Gastroesophageal sphincter (tissue), 4 donors: ENCODE data around the gene PLEKHM2. TPM values are rescaled to one million over a fixed set of nuclear protein-coding genes. Genes with fewer than 3 reads are reported as not detected.

Experiments
- ATAC-seq: fragments of 150-250 bp; one replicate; pipeline ENCODE4 v1.9.1; 2016; ENCODE audit warnings: mild to moderate bottlenecking, moderate library complexity
- H3K27ac ChIP-seq, 4 donors: fragments of 200-600 bp; sonication (generic) in 3 of 4; 1 replicate in 3 of 4; 2 replicates in 1 of 4; pipeline ENCODE4 v1.5.1; 2016 to 2019
- H3K27me3 ChIP-seq: fragments of 200-600 bp; sonication (generic); one replicate; pipeline ENCODE4 v1.5.1; 2019
- H3K36me3 ChIP-seq, 2 donors: fragments of 200-600 bp; sonication (generic); one replicate each; pipeline ENCODE4 v1.5.1; 2019; ENCODE audit warnings: control low read depth in 1 of 2
- H3K4me1 ChIP-seq, 3 donors: fragments of 200-600 bp; sonication (generic); 1 replicate in 2 of 3; 2 replicates in 1 of 3; pipeline ENCODE4 v1.5.1; 2016 to 2019; ENCODE audit warnings: control low read depth in 2 of 3
- H3K4me3 ChIP-seq, 2 donors: fragments of 200-600 bp; sonication (generic); one replicate each; pipeline ENCODE4 v1.5.1; 2019; ENCODE audit warnings: mild to moderate bottlenecking in 1 of 2, moderate library complexity in 1 of 2
- H3K9me3 ChIP-seq, 3 donors: fragments of 200-600 bp; sonication (generic); one replicate each; pipeline ENCODE4 v1.5.1; 2017 to 2019; ENCODE audit warnings: control low read depth in 2 of 3
- CTCF ChIP-seq, 4 experiments: fragments of 200-600 bp in 2 of 4; fragments of 450-650 bp in 2 of 4; sonication (generic) in 1 of 4; IDR thresholded peaks; one replicate each; pipeline ENCODE4 v1.5.1; 2017 to 2019; ENCODE audit warnings: antibody characterized with exemption in 4 of 4, mild to moderate bottlenecking in 2 of 4, moderate library complexity in 2 of 4
- EP300 ChIP-seq: sonication (generic); formaldehyde crosslinking; IDR thresholded peaks from one replicate; pipeline ENCODE4 v1.6.1; 2017; ENCODE audit warnings: antibody characterized with exemption, mild to moderate bottlenecking
- POLR2A ChIP-seq, 2 donors: fragments of 450-650 bp; IDR thresholded peaks; one replicate each; pipeline ENCODE4 v1.6.1; 2017; ENCODE audit warnings: antibody characterized with exemption in 2 of 2, mild to moderate bottlenecking in 2 of 2, moderate library complexity in 1 of 2
- POLR2AphosphoS5 ChIP-seq: sonication (generic); formaldehyde crosslinking; IDR thresholded peaks from one replicate; pipeline ENCODE4 v1.6.1; 2017; ENCODE audit warnings: antibody characterized with exemption
- WGBS, 2 donors: methylation state at CpG; one replicate each; pipeline ENCODE4 v1.1.5; 2018; ENCODE audit warnings: low coverage in 1 of 2; 5-methylcytosine and 5-hydroxymethylcytosine counted together
- total RNA-seq, 4 donors: library from RNA; depleted of rRNA; stranded (reverse); fragments of >200 nt; gene quantifications; one replicate each; pipeline ENCODE4 v1.1.0, GENCODE V29; 2016

The PLEKHM2 gene
- total RNA-seq, 4 donors from 2014 or later: 32.1 to 65.2 (median 41.8) TPM

- Histone ChIP-seq H3K9me3 (no peaks in the 10 kb centered on the region), H3K4me3 (no peak overlapping the region), H3K36me3 (peaks cover 0 to 65% of the 10 kb centered on the region in 2 donors), H3K27me3 (no peaks in the 10 kb centered on the region), H3K4me1 (peaks cover 0 to 41% (median 3%) of the 10 kb centered on the region in 3 donors), H3K27ac (no peak overlapping the region)
- TF ChIP-seq POLR2AphosphoS5 (no peak), EP300 (no peak), POLR2A (IDR thresholded peaks at IDR 0.05) (no peak), CTCF (IDR thresholded peaks at IDR 0.05) (no peak)
- no peak for ATAC-seq
- WGBS, 2 donors: 62 to 83% methylated on average over 4 to 5 of the region's 20 CpGs
These were observed 81.5 kb downstream of the PLEKHM2 start for GRCh38 chr1:15765495-15766194.

DNA sequence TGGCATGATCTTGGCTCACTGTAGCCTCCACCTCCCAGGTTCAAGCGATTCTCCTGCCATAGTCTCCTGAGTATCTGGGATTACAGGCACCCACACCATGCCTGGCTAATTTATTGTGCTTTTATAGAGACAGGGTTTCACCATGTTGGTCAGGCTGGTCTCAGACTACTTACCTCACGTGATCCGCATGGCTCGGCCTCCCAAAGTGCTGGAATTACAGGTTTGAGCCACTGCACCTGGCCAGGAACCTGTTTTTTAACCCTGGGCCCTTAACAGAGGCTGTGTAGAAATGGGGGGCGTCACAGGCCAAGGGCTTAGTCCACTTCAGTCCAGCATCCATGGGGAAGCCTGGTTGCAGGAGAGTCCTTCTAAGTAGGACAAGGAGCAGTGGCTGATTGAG is 83.8 kb downstream of the PLEKHM2 start:
- H3K36me3 ChIP-seq: peaks cover 0 to 88% of the 10 kb centered on the region in 2 donors
- 92 to 100% methylated on average over 4 of the region's 5 CpGs for WGBS, 2 donors
- no peaks in the 10 kb centered on the region for H3K9me3 ChIP-seq
- no peak overlapping the region for H3K27ac ChIP-seq
- peaks cover 0 to 19% (median 0%) of the 10 kb centered on the region in 3 donors for H3K4me1 ChIP-seq
- no peaks in the 10 kb centered on the region for H3K27me3 ChIP-seq
- TF ChIP-seq POLR2AphosphoS5: no peak
- no peak for TF ChIP-seq CTCF (IDR thresholded peaks at IDR 0.05)
- TF ChIP-seq EP300: no peak
- no peak for TF ChIP-seq POLR2A (IDR thresholded peaks at IDR 0.05)
- no peak overlapping the region for H3K4me3 ChIP-seq
- ATAC-seq: no peak

DNA sequence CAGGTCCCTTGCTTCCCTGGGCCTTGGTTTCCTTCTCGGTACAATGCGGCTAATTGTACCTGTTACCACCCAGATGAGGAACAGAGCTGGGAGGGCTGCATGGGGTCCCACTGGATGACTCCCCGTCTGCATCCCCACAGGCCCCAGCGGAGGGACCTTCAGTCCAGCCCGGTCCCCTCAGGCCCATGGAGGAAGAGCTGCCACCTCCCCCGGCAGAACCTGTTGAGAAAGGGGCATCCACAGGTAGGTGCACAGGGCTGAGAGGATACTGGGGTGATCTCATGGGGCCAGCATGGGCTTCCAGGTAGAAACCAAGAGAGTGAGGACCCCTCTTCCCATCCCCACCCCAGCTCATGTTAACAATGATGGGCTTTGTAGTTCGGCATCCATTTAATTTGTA is 84.3 kb downstream of the PLEKHM2 start:
- H3K4me3 ChIP-seq: no peak overlapping the region
- peaks cover 0 to 92% of the 10 kb centered on the region in 2 donors for H3K36me3 ChIP-seq
- 100% methylated on average over 1 of the region's 7 CpGs for WGBS, 2 donors
- ATAC-seq: no peak
- no peaks in the 10 kb centered on the region for H3K27me3 ChIP-seq
- H3K4me1 ChIP-seq: peaks cover 0 to 19% (median 0%) of the 10 kb centered on the region in 3 donors
- H3K9me3 ChIP-seq: no peaks in the 10 kb centered on the region
- H3K27ac ChIP-seq: no peak overlapping the region
- no peak for TF ChIP-seq CTCF (IDR thresholded peaks at IDR 0.05)
- TF ChIP-seq POLR2AphosphoS5: no peak
- TF ChIP-seq POLR2A (IDR thresholded peaks at IDR 0.05): no peak
- TF ChIP-seq EP300: no peak

DNA sequence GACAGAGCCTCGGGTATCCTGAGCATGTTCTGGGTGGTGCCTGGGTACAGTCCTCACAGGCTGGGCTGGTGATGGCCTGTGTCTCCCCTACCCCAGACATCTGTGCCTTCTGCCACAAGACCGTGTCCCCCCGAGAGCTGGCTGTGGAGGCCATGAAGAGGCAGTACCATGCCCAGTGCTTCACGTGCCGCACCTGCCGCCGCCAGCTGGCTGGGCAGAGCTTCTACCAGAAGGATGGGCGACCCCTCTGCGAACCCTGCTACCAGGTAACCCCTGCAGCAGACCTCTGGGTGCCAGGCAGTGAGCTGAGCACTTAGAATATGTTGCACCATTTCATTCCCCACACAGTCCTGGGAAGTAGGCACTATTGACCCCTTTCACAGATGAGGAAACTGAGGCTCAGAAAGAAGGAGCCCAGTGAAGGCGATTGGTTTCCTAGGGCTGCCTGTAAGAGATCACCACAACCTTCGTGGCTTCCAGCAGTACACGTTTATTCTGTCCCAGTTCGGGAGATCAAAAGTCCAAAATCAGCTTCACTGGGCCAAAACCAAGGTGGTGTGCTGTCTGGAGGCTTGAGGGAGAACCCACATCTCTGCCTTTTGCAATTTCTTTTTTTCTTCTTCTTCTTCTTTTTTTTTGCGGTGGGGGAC is 86.3 kb downstream of the PLEKHM2 start:
- ATAC-seq: no peak
- 83 to 92% methylated on average over 2 to 5 of the region's 14 CpGs for WGBS, 2 donors
- TF ChIP-seq POLR2A (IDR thresholded peaks at IDR 0.05) (no peak), EP300 (no peak), CTCF (IDR thresholded peaks at IDR 0.05) (no peak), POLR2AphosphoS5 (no peak)
- Histone ChIP-seq H3K27me3 (no peaks in the 10 kb centered on the region), H3K4me3 (no peak overlapping the region), H3K4me1 (peaks cover 0 to under 1% (median 0%) of the 10 kb centered on the region in 3 donors), H3K27ac (no peak overlapping the region), H3K9me3 (no peaks in the 10 kb centered on the region), H3K36me3 (peaks cover 0 to 95% of the 10 kb centered on the region in 2 donors)
